PC-9 (cell line): ENCODE data around the gene ROBO1. TPM values are rescaled to one million over a fixed set of nuclear protein-coding genes. Genes with fewer than 3 reads are reported as not detected.
"Not testable (repeated sequence)": the region's sequence is repeated elsewhere in the genome, so short reads cannot be mapped to it uniquely, and the experiment has no call there.

Experiments
- BruUV-seq: library from RNA; stranded (reverse); fragments of 400-500 nt; replicated peaks from 2 replicates; lab custom pipeline; 2021; lab: Mats Ljungman, UMichigan
- CTCF ChIA-PET: fragments of 300-600 bp; sonication (Branson Sonifier 250); formaldehyde crosslinking; loops from one replicate; lab custom pipeline; 2022; ENCODE audit warnings: antibody characterized with exemption; lab: Charles Lee
- POLR2A ChIA-PET: fragments of 300-600 bp; sonication (Branson Sonifier 250); formaldehyde crosslinking; loops from one replicate; lab custom pipeline; 2022; ENCODE audit warnings: antibody characterized with exemption; ENCODE audit not compliant: unreplicated experiment; lab: Charles Lee
- DNase-seq, 2 experiments: peaks; one replicate each; pipeline versions ENCODE4 v3.0.0 to v3.0.0-alpha.2; 2015 to 2022; ENCODE audit warnings: mixed read lengths in 1 of 2
- H2AFZ ChIP-seq: fragments of 200-600 bp; sonication (generic); 2 replicates; pipeline ENCODE4 v1.8.1; 2017; ENCODE audit warnings: antibody characterized with exemption
- H3F3A ChIP-seq: fragments of 200-600 bp; sonication (generic); 2 replicates; pipeline ENCODE4 v1.8.1; 2017; ENCODE audit warnings: antibody characterized with exemption, mild to moderate bottlenecking, low read depth; ENCODE audit not compliant: insufficient read depth
- H3K27ac ChIP-seq: fragments of 200-600 bp; sonication (generic); 2 replicates; pipeline ENCODE4 v1.6.1; 2016; ENCODE audit warnings: mixed run types
- H3K27me3 ChIP-seq: fragments of 200-600 bp; sonication (generic); 2 replicates; pipeline ENCODE4 v1.6.1; 2016; ENCODE audit warnings: low read depth, mixed run types; ENCODE audit not compliant: insufficient read depth
- H3K36me3 ChIP-seq: fragments of 200-600 bp; sonication (generic); 2 replicates; pipeline ENCODE4 v1.6.1; 2016; ENCODE audit warnings: low read depth, mixed run types
- H3K4me1 ChIP-seq: fragments of 200-600 bp; sonication (generic); replicated peaks from 2 replicates; pipeline ENCODE4 v1.6.1; 2016; ENCODE audit warnings: mixed run types; ENCODE audit not compliant: insufficient read depth
- H3K4me2 ChIP-seq: fragments of 200-600 bp; sonication (generic); 2 replicates; pipeline ENCODE4 v1.6.1; 2017; ENCODE audit warnings: mixed run types
- H3K4me3 ChIP-seq: fragments of 200-600 bp; sonication (generic); 2 replicates; pipeline ENCODE4 v1.6.1; 2016; ENCODE audit warnings: mixed run types
- H3K79me2 ChIP-seq: fragments of 200-600 bp; sonication (generic); 2 replicates; pipeline ENCODE4 v1.6.1; 2017; ENCODE audit warnings: low read depth, mixed run types
- H3K9me2 ChIP-seq: fragments of 200-600 bp; sonication (generic); 2 replicates; pipeline ENCODE4 v1.8.1; 2017; ENCODE audit warnings: mild to moderate bottlenecking; ENCODE audit not compliant: insufficient read depth
- H3K9me3 ChIP-seq: fragments of 200-600 bp; sonication (generic); 2 replicates; pipeline ENCODE4 v1.8.1; 2016; ENCODE audit warnings: low read depth; ENCODE audit not compliant: insufficient read depth
- H4K20me1 ChIP-seq: fragments of 200-600 bp; sonication (generic); 2 replicates; pipeline ENCODE4 v1.8.1; 2017; ENCODE audit not compliant: insufficient read depth
- EZH2 ChIP-seq: fragments of 200-600 bp; sonication (generic); IDR thresholded peaks from 2 replicates; pipeline ENCODE4 v1.8.0; 2017; ENCODE audit warnings: antibody characterized with exemption, low read depth
- intact Hi-C: fragments of 100-400 bp; cut with micrococcal nuclease; formaldehyde crosslinking; loops from one replicate; pipeline ENCODE4 v1.10.0; 2022; ENCODE audit not compliant: unreplicated experiment
- total RNA-seq: library from RNA; stranded (reverse); gene quantifications from 2 replicates; pipeline ENCODE4 v1.2.3, GENCODE V29; 2021
- TF ChIP-seq, protein P1 (sequence below): fragments of 200-600 bp; sonication (generic); conservative IDR thresholded peaks from 2 replicates; pipeline ENCODE4 v1.6.1; 2017; ENCODE audit warnings: mixed run types, antibody characterized with exemption, mild to moderate bottlenecking, moderate library complexity

The ROBO1 gene
- total RNA-seq, 1 experiment from 2014 or later = 17.5 TPM

DNA sequence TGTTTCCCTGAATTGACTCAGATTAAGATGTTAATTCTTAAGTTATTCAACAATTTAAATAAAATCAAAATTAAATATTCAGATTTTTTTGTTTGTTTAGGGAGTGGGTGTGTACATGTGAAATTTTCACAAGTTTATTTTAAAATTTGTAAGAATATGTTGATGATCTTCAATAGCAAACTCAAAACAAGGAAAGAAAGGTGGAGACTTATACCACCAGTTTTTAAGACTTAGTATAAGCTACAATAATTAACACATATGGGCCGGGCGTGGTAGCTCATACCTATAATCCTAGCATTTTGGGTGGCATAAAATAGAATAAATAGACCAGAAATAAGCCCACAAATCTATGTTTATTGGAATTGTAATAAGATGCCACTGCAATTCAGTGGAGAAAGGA lies 1084.5 kb downstream of the ROBO1 start:
- no TSS peak for BruUV-seq
- Histone ChIP-seq H3K9me3 (no peaks in the 10 kb centered on the region), H3K4me2 (no peak overlapping the region), H3K27me3 (no peaks in the 10 kb centered on the region), H3K27ac (no peak overlapping the region), H2AFZ (no peak overlapping the region), H3K79me2 (no peaks in the 10 kb centered on the region), H3K36me3 (no peaks in the 10 kb centered on the region; the same call in 1 of the 2 replicates), H3F3A (no peaks in the 10 kb centered on the region), H4K20me1 (no peaks in the 10 kb centered on the region), H3K4me1 (no peaks in the 10 kb centered on the region), H3K9me2 (no peaks in the 10 kb centered on the region), H3K4me3 (no peak overlapping the region)
- ChIA-PET CTCF (no interaction called here), POLR2A (no interaction called here)
- no peak for DNase-seq
- intact Hi-C loops = no loop called here
- no peak for TF ChIP-seq EZH2
- TF ChIP-seq, protein P1, sequence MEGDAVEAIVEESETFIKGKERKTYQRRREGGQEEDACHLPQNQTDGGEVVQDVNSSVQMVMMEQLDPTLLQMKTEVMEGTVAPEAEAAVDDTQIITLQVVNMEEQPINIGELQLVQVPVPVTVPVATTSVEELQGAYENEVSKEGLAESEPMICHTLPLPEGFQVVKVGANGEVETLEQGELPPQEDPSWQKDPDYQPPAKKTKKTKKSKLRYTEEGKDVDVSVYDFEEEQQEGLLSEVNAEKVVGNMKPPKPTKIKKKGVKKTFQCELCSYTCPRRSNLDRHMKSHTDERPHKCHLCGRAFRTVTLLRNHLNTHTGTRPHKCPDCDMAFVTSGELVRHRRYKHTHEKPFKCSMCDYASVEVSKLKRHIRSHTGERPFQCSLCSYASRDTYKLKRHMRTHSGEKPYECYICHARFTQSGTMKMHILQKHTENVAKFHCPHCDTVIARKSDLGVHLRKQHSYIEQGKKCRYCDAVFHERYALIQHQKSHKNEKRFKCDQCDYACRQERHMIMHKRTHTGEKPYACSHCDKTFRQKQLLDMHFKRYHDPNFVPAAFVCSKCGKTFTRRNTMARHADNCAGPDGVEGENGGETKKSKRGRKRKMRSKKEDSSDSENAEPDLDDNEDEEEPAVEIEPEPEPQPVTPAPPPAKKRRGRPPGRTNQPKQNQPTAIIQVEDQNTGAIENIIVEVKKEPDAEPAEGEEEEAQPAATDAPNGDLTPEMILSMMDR = no peak

DNA sequence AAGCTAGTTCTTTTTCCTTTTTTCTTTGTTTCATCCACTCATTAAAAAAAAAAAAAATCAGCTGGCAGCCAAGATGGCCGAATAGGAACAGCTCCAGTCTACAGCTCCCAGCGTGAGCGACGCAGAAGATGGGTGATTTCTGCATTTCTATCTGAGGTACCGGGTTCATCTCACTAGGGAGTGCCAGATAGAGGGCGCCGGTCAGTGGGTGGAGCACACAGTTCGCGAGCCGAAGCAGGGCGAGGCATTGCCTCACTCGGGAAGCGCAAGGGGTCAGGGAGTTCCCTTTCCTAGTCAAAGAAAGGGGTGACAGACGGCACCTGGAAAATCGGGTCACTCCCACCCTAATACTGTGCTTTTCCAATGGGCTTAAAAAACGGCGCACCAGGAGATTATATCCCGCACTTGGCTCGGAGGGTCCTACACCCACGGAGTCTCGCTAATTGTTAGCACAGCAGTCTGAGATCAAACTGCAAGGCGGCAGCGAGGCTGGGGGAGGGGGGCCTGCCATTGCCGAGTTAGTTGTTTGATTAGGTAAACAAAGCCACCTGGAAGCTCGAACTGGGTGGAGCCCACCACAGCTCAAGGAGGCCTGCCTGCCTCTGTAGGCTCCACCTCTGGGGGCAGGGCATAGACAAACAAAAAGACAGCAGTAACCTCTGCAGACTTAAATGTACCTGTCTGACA lies 1092.5 kb downstream of the ROBO1 start:
- H3K4me3 ChIP-seq, CTCF ChIA-PET, POLR2A ChIA-PET, H3K36me3 ChIP-seq, H3K9me3 ChIP-seq, BruUV-seq, H3K9me2 ChIP-seq, H3K4me2 ChIP-seq, H2AFZ ChIP-seq, H4K20me1 ChIP-seq, DNase-seq, H3K79me2 ChIP-seq, H3K27me3 ChIP-seq, H3K27ac ChIP-seq, H3F3A ChIP-seq, H3K4me1 ChIP-seq, intact Hi-C loops: not testable (repeated sequence)

DNA sequence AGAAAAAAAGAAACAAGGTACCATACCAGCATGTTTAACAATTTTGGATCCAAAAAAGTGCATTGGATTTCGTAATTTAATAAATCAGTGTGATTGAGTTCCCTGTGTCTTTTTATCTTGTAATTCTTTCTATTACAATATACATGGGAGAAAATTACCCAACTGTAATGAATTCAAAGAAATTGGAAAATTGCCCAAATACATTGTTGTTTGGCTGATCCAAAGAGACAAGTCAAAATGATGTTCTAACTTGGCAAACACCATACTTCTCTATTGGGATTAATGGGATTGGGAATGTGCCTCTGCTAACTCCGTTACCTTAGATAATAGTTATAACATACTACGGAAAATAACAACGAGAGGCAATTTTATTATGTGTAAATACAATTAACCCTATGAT lies 1097.1 kb downstream of the ROBO1 start:
- TF ChIP-seq EZH2 = no peak
- TF ChIP-seq, protein P1 = no peak
- no TSS peak for BruUV-seq
- POLR2A ChIA-PET = no interaction called here

DNA sequence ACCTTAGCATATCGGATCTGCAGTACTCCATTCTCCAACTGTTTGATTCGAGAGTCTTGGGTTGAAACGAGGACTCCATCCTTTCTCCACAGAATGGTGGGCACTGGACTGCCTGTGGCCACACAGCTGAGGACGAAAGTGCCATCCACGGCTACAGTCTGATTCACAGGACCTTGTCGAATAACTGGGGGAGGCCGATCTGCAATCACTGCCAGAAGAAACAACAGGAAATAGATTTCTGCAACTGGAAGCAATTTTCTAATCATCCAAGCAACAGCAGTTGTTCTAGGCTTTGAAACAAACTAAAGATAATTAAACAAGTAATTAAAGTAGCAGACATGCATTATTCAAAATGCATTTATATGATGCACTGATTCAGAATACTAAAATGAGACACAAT lies 1097.7 kb downstream of the ROBO1 start:
- H3F3A ChIP-seq = no peaks in the 10 kb centered on the region
- peaks cover 18% of the 10 kb centered on the region for H3K4me1 ChIP-seq
- intact Hi-C loops = no loop called here
- BruUV-seq = no TSS peak
- DNase-seq = no peak
- H3K4me2 ChIP-seq = no peak overlapping the region
- H3K9me2 ChIP-seq = no peaks in the 10 kb centered on the region
- no peaks in the 10 kb centered on the region for H3K9me3 ChIP-seq
- ChIA-PET POLR2A (no interaction called here), CTCF (no interaction called here)
- H3K79me2 ChIP-seq = no peaks in the 10 kb centered on the region
- H2AFZ ChIP-seq = no peak overlapping the region
- H3K27me3 ChIP-seq = no peaks in the 10 kb centered on the region
- H4K20me1 ChIP-seq = no peaks in the 10 kb centered on the region
- H3K27ac ChIP-seq = no peak overlapping the region
- H3K4me3 ChIP-seq = no peak overlapping the region
- no peak for TF ChIP-seq EZH2
- TF ChIP-seq, protein P1 = no peak
- H3K36me3 ChIP-seq = no peaks in the 10 kb centered on the region

More for the DNA sequence above, 1097.1 kb downstream of the ROBO1 start:
- Histone ChIP-seq H2AFZ (no peak overlapping the region), H3K9me2 (no peaks in the 10 kb centered on the region), H3K4me2 (no peak overlapping the region), H3K27me3 (no peaks in the 10 kb centered on the region), H3K27ac (no peak overlapping the region), H3K4me3 (no peak overlapping the region), H3K79me2 (no peaks in the 10 kb centered on the region), H4K20me1 (no peaks in the 10 kb centered on the region), H3K4me1 (peaks cover 16% of the 10 kb centered on the region), H3K9me3 (no peaks in the 10 kb centered on the region), H3F3A (no peaks in the 10 kb centered on the region), H3K36me3 (no peaks in the 10 kb centered on the region)
- intact Hi-C loops = no loop called here
- CTCF ChIA-PET = no interaction called here
- DNase-seq = no peak
